ENCODE data around the gene SIPA1L3.

The SIPA1L3 gene

DNA sequence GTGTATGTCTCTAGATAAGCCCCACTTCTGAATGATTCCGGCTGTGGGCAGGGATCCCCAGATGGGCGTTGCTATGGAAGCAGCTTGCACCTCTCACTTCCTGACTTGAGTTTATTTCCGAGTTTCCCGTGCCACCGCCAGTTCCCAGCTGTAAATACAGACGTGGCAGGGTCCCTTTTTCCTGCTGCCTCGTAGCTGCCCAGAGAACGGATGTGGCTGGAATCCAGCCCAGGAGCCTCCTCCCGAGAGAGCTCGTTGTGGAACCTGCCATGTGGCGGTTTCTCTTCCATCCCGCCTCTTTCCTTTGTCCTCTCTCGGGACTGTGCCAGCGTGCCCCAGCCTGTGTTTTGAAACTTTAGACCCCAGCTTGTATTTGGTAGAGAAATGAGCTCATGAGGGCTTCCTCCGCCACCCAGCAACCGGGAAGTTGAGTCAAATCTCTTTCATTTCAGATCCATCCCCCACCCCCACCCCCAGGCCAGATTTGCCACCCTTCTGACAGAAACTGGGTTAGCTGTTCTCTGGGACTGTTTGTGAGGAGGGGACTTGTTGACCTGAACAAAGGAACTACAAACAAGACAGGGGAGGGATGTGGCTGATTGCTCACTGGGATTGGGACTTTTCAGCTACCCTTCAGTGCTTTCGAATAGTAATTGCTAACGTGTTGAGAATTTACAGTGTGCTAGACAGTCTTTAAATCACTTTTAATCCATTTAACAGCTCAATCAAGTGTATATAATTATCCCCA lies 96.6 kb downstream of the SIPA1L3 start:
- DNase-seq = peak; percentile 86

- no peak for DNase-seq
These were observed 97.1 kb downstream of the SIPA1L3 start for GRCh38 chr19:38004186-38004520.

- DNase-seq = peak; percentile 81
These were observed 97.7 kb downstream of the SIPA1L3 start for GRCh38 chr19:38004521-38005223.

DNA sequence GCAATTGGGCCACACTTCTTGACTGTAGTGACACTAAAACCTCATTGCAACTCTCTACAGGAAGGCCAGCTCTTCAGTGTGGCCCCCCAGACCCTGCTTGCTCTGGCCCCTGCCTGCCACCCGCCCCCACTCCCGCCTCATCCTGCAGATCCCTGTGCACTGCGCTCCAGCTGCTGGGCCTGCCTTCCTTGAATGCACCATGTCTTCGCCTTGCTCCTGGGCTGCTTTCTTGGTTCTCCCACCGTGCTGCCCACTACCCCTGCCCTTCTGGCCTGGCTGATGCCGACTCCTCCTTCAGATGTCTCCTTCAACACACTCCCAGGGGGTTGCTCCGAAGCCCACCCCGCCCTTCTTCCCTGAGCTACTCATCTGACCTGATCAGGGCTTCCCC lies 98.2 kb downstream of the SIPA1L3 start:
- DNase-seq = no peak

GRCh38 chr19:38006361-38007045 lies 99.5 kb downstream of the SIPA1L3 start:
- no peak for DNase-seq

GRCh38 chr19:38009650-38010242 lies 102.7 kb downstream of the SIPA1L3 start:
- DNase-seq = no peak

- no peak for DNase-seq
These were observed 104.4 kb downstream of the SIPA1L3 start for GRCh38 chr19:38011426-38011825.

DNA sequence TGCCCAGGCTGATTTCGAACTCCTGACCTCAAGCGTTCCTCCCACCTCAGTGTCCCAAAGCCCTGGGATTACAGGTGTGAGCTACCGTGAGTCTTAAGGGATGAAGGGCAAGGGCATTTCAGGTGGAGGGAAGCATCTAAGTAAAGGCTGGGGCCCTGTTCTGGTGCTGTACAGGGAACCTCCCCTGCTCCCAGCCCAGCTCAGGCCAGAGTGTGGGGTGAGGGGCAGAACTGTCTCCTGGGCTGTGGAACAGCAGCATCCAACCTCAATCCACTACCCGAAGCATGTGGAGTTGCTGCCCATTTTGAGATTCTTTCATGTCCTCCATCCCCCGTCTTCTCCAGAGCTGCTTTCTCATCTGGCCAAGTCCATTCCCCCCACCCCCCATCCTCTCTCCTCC lies 105.3 kb downstream of the SIPA1L3 start:
- no peak for DNase-seq

DNA sequence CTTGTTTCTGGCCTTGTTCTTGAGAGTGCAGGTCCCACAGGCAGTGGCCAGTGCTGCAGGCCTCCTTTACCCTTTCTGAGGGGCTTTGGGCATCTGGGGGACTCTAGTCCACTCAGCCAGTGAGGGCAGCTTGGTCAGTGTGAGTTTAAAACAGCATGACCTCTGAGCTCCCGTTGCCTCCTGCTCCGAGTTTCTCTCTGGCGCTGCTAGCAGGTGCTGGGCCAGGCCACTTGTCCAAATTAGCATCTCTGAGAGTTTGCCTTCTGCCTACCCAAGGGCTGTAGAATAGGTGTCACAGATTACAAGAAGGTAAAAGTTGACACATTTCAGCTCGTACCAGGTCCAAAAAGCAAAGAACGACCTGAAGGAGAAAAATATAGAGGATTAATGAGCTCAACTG lies 105.9 kb downstream of the SIPA1L3 start:
- no peak for DNase-seq

- no peak for DNase-seq
These were observed 107.0 kb downstream of the SIPA1L3 start for GRCh38 chr19:38013913-38014580.

DNA sequence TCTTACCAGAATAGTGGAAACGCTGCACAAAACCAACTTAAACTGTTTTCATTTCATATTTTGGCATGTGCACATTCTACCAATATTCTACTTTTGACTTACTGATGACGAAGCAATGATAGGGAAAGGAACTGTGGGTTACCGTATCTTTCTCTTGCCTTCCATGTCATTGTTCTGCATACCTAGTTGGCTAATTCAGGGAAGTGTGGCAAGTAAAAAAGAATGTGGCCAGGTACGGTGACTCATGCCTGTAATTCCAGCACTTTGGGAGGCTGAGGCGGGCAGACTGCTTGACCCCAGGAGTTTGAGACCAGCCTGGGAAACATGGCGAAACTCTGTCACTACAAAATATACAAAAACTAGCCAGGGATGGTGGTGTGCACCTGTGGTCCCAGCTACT lies 108.2 kb downstream of the SIPA1L3 start:
- no peak for DNase-seq

DNA sequence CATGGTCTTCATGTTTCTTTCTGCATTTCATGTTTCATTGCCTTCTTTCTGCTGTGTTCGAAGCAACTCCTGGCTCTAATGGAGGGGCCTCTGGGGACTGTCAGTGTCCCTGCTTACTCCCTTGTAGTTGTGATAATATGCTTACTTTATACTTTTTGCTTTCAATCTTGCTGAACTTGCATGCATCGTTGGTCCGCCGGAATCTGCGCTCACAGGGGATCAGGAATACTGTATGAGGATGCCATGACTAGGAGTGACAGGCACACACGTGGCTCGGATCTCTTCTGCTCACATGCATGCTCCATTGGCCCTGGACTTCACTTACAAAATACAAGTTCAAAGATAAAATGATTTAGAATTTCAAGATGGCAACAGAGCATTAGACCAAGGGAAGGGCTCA lies 108.8 kb downstream of the SIPA1L3 start:
- no peak for DNase-seq

- DNase-seq = no peak
These were observed 110.6 kb downstream of the SIPA1L3 start for GRCh38 chr19:38017401-38018151.

- no peak for DNase-seq
These were observed 111.8 kb downstream of the SIPA1L3 start for GRCh38 chr19:38018694-38019395.

GRCh38 chr19:38019396-38019724 lies 112.4 kb downstream of the SIPA1L3 start:
- DNase-seq = no peak

- DNase-seq = no peak
These were observed 113.3 kb downstream of the SIPA1L3 start for GRCh38 chr19:38020311-38020710.

DNA sequence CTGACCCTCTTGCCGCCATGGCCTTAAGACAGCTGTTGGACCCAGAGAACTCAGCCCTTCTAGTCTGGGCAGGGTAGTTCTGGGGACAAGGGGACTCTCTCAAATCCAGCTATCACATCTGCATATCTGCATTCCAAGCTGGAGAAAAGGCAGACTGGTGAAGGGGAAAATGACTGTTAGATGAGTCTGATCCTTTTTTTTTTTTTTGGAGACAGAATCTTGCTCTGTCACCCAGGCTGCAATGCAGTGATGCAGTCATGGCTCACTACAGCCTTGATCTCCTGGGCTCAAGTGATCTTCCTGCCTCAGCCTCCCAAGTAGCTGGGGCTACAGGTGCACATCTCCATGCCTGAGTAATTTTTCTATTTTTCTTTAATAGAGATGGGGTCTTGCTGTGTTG lies 114.3 kb downstream of the SIPA1L3 start:
- DNase-seq = no peak

- no peak for DNase-seq
These were observed 116.0 kb downstream of the SIPA1L3 start for GRCh38 chr19:38022791-38023670.

DNA sequence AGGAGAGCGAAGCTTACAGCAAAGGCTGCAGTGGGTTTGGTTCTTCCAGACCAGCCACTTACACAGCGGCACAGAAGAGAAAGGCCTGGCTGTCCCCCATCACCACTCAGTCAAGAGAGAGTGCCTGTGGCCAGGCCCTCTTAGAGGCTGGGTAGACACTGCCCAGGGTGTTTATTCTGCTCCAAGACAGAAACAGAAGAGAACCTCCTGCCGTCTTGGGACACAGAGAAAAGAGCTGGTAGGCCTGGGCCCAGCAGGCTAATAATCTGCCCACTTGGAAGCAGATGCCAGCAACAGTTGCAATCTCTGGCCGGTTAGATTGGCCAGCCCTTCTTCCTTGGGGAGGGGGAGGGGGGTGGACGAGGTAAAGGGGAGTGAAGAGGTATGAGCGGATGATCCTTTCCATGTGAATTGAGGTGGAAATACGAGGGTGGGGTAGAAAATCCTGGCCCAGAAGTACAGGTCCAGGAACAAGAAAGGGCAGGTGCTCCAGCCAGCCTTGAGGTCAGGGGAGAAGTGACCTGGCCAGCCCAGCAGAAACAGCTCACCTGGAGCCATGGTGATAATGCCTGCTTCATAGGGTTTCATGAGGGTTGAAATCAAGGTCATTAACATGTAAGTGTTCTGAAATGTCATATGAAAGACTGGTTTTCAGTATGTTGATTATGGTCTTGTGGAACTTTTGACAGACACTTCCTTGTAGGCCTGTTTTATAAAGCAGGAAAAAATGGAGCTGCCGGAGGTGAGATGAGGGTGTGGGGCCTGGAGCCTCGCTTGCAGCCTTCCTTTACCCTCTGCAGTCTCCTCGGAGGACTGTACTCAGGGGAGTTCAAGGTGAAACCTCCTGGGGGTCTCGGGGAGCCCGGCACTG lies 116.9 kb downstream of the SIPA1L3 start:
- DNase-seq = no peak

All from NCI-H1092 (cell line).